AG04449 (cell line): Measurements from ENCODE around the gene CD1D.
A peak's percentile ranks its signal among the peaks of the same experiment; 100 is the strongest.

Source experiments
- CTCF ChIA-PET: fragments of 350-600 bp; formaldehyde crosslinking; extraction: SDS; loops from one replicate; lab custom pipeline; 2021; ENCODE audit warnings: antibody characterized with exemption; lab: Yijun Ruan, JAX
- POLR2A ChIA-PET: fragments of 400-600, 350-600 bp; formaldehyde crosslinking; extraction: SDS; loops from one replicate; lab custom pipeline; 2020; ENCODE audit warnings: antibody characterized with exemption, inconsistent platforms; lab: Yijun Ruan, JAX
- DNase-seq: peaks from one replicate; pipeline ENCODE4 v3.0.0-alpha.2; 2010; ENCODE audit warnings: low read depth, low spot score
- H3K4me3 ChIP-seq: 2 replicates; pipeline ENCODE4 v1.5.1; 2011; ENCODE audit warnings: low read depth, mild to moderate bottlenecking, control low read depth, low read length
- TF ChIP-seq, protein P1 (sequence below): IDR thresholded peaks from one replicate; pipeline ENCODE4 v1.5.1; 2011; ENCODE audit warnings: mild to moderate bottlenecking, moderate library complexity, low read length, control low read depth, inconsistent platforms; ENCODE audit not compliant: insufficient read depth; ENCODE audit errors: missing control alignments

The CD1D gene

DNA sequence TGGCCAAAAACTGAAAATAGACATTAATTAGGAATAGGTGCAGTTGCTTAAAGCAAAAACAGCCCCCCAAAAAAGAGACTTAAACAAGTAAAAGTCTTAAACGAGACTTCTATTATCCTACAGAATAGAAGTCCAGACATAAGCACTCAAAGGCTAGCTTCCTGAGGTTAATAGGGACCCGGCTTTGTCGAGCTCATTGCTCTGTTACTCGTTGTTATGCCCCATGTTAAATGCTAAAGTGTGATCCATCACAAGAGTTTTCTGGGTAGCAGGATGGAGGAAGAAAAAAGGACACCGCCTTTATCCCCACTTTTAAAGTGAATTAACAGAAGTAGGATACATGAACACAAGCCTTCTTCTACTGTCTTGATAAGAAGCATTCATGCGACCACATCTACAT, 10.6 kb downstream of the CD1D start:
- CTCF ChIA-PET: no interaction called here
- TF ChIP-seq, protein P1, sequence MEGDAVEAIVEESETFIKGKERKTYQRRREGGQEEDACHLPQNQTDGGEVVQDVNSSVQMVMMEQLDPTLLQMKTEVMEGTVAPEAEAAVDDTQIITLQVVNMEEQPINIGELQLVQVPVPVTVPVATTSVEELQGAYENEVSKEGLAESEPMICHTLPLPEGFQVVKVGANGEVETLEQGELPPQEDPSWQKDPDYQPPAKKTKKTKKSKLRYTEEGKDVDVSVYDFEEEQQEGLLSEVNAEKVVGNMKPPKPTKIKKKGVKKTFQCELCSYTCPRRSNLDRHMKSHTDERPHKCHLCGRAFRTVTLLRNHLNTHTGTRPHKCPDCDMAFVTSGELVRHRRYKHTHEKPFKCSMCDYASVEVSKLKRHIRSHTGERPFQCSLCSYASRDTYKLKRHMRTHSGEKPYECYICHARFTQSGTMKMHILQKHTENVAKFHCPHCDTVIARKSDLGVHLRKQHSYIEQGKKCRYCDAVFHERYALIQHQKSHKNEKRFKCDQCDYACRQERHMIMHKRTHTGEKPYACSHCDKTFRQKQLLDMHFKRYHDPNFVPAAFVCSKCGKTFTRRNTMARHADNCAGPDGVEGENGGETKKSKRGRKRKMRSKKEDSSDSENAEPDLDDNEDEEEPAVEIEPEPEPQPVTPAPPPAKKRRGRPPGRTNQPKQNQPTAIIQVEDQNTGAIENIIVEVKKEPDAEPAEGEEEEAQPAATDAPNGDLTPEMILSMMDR: no peak
- POLR2A ChIA-PET: no interaction called here
- no peak overlapping the region for H3K4me3 ChIP-seq
- DNase-seq: no peak

DNA sequence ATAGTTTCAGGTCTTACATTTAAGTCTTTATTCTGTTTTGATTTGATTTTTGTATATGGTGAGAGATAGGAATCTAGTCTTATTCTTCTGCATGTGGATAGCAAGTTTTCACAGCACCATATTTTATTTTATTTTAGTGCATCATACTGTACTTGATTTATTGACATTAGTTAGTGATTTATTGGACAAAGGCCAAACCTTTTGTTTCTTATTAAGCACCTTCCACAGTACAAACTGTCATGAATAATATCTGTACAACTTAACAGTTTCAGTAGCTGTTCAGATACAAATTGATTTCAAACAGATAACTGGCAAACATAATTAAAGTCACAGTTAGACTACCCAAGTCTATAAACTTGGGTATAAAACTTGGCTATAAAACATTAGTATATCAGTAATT, 15.8 kb downstream of the CD1D start:
- no peak for DNase-seq
- TF ChIP-seq, protein P1: no peak
- POLR2A ChIA-PET: no interaction called here
- H3K4me3 ChIP-seq: no peak overlapping the region
- CTCF ChIA-PET: no interaction called here

DNA sequence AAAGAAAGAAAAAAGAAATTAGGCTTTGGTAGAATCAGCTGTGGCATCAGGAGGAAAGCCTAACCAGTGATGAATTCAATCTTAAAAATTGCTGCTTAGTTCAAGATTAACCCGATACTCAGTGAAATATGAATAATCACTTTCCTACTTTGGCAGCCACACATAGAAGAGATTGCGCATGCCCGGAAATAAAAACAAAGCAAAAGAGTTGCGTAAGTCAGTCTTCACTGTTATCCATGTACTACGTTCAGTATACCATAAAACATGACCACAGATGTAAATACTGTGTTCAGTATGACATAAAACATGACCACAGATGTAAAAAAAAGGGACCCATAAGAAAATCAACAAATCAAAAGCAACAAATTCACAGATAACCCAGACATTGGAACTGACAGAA, 19.2 kb downstream of the CD1D start:
- ChIA-PET CTCF (no interaction called here), POLR2A (no interaction called here)
- no peak overlapping the region for H3K4me3 ChIP-seq
- no peak for DNase-seq
- TF ChIP-seq, protein P1: no peak

DNA sequence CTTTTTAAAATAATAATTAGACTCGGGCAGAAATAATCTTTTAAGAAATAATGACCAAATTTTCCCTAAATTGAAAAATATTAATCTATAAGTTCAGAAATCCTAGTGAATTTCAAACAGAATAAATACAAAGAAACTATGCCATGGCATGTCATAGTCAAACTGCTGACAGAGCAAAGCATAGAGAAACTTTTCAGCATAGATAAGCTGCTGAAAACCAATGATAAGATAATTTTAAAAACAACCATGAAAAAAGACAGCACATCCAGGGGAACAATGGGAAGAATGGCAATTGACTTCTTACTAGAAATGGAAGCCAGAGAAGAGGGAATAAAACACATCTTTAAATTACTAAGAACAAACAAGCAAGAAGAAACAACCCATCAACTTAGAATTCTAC, 19.8 kb downstream of the CD1D start:
- POLR2A ChIA-PET: no interaction called here
- CTCF ChIA-PET: no interaction called here
- no peak for DNase-seq
- H3K4me3 ChIP-seq: no peak overlapping the region
- TF ChIP-seq, protein P1: no peak

DNA sequence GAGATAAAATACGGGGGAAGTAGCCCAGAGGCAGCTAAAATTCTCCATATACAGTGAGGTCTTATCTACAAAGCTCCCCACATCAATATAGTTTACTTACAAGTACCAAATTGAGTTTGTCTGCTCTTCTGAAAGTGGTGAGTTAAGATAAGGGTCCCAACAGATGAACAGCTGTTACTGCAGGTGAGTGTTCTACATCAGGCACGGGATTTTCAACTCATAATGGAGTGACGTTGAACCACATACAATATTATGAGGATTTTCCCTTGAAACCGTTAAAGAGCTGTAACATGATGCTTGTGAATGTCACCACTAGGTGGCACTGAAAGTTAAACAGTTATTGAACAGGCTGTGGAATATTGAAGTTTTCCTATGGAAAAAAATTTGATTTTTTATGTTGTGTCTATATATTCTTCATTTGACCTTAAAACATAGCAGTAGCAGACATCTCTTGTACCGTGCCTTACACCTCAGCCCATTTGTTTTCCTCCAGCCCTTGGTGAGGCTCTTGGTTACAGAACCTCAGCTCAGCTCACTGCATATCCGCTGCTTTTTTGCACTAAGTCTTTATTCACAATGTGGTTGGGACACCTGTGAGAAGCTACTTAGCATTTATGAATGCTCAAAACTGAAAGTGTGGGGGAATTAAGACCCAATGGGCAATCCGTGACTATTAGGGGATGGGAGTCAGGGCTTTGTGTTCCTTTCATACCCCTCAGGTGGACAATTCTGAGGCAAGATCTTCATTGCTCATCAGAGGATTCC, 23.2 kb downstream of the CD1D start:
- no peak overlapping the region for H3K4me3 ChIP-seq
- CTCF ChIA-PET: interaction anchor here (0.7 to 5.2 kb wide), 29 partner anchors 8 to 885 kb away, joined by 3 to 80 read pairs (median 4); partner anchors contain the start of genes AIM2 and CD1D
- peak; percentile 14 for DNase-seq
- TF ChIP-seq, protein P1: peak; percentile 54
- POLR2A ChIA-PET: no interaction called here

DNA sequence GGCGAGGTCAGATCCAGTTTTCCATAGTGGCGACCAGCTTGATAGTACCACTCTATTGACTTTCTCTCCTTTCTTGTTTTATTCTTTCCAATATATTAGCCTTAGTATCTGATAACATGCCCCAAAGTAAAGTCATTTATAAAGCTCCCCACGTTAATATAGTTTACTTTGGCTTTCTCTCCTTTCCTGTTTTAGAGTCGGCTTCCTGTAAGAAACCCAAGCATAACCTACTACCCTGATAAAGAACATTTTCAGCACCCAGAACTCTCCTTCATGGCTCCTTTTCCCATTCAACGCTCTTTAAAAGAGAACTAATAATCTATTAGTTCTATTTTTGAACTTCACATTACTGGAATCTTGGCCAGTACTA, 23.7 kb downstream of the CD1D start:
- ChIA-PET CTCF (interaction anchor here (1.0 to 5.2 kb wide), 22 partner anchors 9 to 884 kb away, joined by 3 to 80 read pairs (median 6); partner anchors contain the start of gene AIM2), POLR2A (no interaction called here)
- no peak for DNase-seq
- H3K4me3 ChIP-seq: no peak overlapping the region
- TF ChIP-seq, protein P1: no peak
